WTC11 (cell line): ENCODE measurements around the gene ARHGAP6. TPM values are rescaled to one million over a fixed set of nuclear protein-coding genes. Genes with fewer than 3 reads are reported as not detected.

Experiments
- ATAC-seq: fragments of 200-7000 bp; cut with Tn5 transposase; 2 replicates; pipeline ENCODE4 v1.10.0; 2021; ENCODE audit warnings: mild to moderate bottlenecking, moderate library complexity
- CTCF ChIA-PET: fragments of 300-600 bp; sonication (Branson Sonifier 250); formaldehyde crosslinking; loops from one replicate; lab custom pipeline; 2021; ENCODE audit warnings: antibody characterized with exemption; lab: Charles Lee
- POLR2A ChIA-PET: fragments of 350-600 bp; sonication (Branson Sonifier 250); formaldehyde crosslinking; loops from one replicate; lab custom pipeline; 2021; ENCODE audit warnings: antibody characterized with exemption; lab: Charles Lee
- DNase-seq: peaks from one replicate; pipeline ENCODE4 v3.0.0; 2021; ENCODE audit warnings: low spot score
- H3K27ac Mint-ChIP-seq: 2 replicates; pipeline ENCODE4 v1.8.0; 2021; ENCODE audit warnings: mixed read lengths
- H3K27me3 Mint-ChIP-seq: 2 replicates; pipeline ENCODE4 v1.8.0; 2021; ENCODE audit warnings: low read depth, mild to moderate bottlenecking, moderate library complexity, mixed read lengths
- H3K36me3 Mint-ChIP-seq: 2 replicates; pipeline ENCODE4 v1.8.0; 2021; ENCODE audit warnings: mixed read lengths
- H3K4me1 Mint-ChIP-seq: 2 replicates; pipeline ENCODE4 v1.8.0; 2022; ENCODE audit warnings: mixed read lengths
- H3K4me3 Mint-ChIP-seq: 2 replicates; pipeline ENCODE4 v1.8.0; 2021; ENCODE audit warnings: mild to moderate bottlenecking, moderate library complexity, mixed read lengths
- H3K9me3 Mint-ChIP-seq: 2 replicates; pipeline ENCODE4 v1.8.0; 2021; ENCODE audit warnings: mixed read lengths
- ESRRA ChIP-seq: sonication (generic); formaldehyde crosslinking; IDR thresholded peaks from 2 replicates; pipeline ENCODE4 v1.8.1; 2022; ENCODE audit warnings: mild to moderate bottlenecking, missing genetic modification reagents, borderline replicate concordance
- KAT7 ChIP-seq: sonication (generic); formaldehyde crosslinking; IDR thresholded peaks from 2 replicates; pipeline ENCODE4 v1.8.1; 2023; ENCODE audit warnings: missing genetic modification reagents, mild to moderate bottlenecking, borderline replicate concordance
- ZNF138 ChIP-seq: sonication (generic); formaldehyde crosslinking; conservative IDR thresholded peaks from 2 replicates; pipeline ENCODE4 v1.8.1; 2022; ENCODE audit warnings: mild to moderate bottlenecking, moderate library complexity, missing genetic modification reagents
- total RNA-seq: library from RNA; stranded (reverse); gene quantifications from 3 replicates; pipeline ENCODE4 v1.2.3, GENCODE V29; 2021
- TF ChIP-seq, protein P1 (sequence below): fragments of 250-450 bp; sonication (Bioruptor Pico); IDR thresholded peaks from 2 replicates; pipeline ENCODE4 v2.1.2; 2022; ENCODE audit warnings: mild to moderate bottlenecking, moderate library complexity
- TF ChIP-seq, protein P2 (sequence below): sonication (generic); formaldehyde crosslinking; IDR thresholded peaks from 2 replicates; pipeline ENCODE4 v1.8.0; 2022; ENCODE audit warnings: missing genetic modification reagents
- TF ChIP-seq, protein P3 (sequence below): sonication (generic); formaldehyde crosslinking; IDR thresholded peaks from 2 replicates; pipeline ENCODE4 v1.8.1; 2023; ENCODE audit warnings: mild to moderate bottlenecking, missing genetic modification reagents, moderate library complexity
- TF ChIP-seq, protein P4 (sequence below): sonication (generic); formaldehyde crosslinking; IDR thresholded peaks from 2 replicates; pipeline ENCODE4 v1.8.1; 2023; ENCODE audit warnings: mild to moderate bottlenecking, missing genetic modification reagents
- TF ChIP-seq, protein P5 (sequence below): sonication (generic); formaldehyde crosslinking; IDR thresholded peaks from 2 replicates; pipeline ENCODE4 v1.8.0; 2022; ENCODE audit warnings: mild to moderate bottlenecking, missing genetic modification reagents
- TF ChIP-seq, protein P6 (sequence below): sonication (generic); formaldehyde crosslinking; IDR thresholded peaks from 2 replicates; pipeline ENCODE4 v1.8.1; 2023; ENCODE audit warnings: mild to moderate bottlenecking, missing genetic modification reagents
- TF ChIP-seq, protein P7 (sequence below): sonication (generic); formaldehyde crosslinking; IDR thresholded peaks from 2 replicates; pipeline ENCODE4 v1.8.0; 2022; ENCODE audit warnings: mild to moderate bottlenecking, missing genetic modification reagents
- TF ChIP-seq, protein P8 (sequence below): sonication (generic); formaldehyde crosslinking; IDR thresholded peaks from 2 replicates; pipeline ENCODE4 v1.8.1; 2022; ENCODE audit warnings: mild to moderate bottlenecking, moderate library complexity, missing genetic modification reagents
- TF ChIP-seq, protein P9 (sequence below): sonication (generic); formaldehyde crosslinking; IDR thresholded peaks from 2 replicates; pipeline ENCODE4 v1.8.1; 2023; ENCODE audit warnings: mild to moderate bottlenecking, missing genetic modification reagents, moderate library complexity
- TF ChIP-seq, protein P10 (sequence below): sonication (generic); formaldehyde crosslinking; IDR thresholded peaks from 2 replicates; pipeline ENCODE4 v1.8.1; 2022; ENCODE audit warnings: low read depth, missing genetic modification reagents, borderline replicate concordance
- TF ChIP-seq, protein P11 (sequence below): sonication (generic); formaldehyde crosslinking; IDR thresholded peaks from 2 replicates; pipeline ENCODE4 v1.8.1; 2022; ENCODE audit warnings: low read depth, mild to moderate bottlenecking, moderate library complexity, missing genetic modification reagents, borderline replicate concordance

ARHGAP6 gene
- total RNA-seq, 1 experiment from 2014 or later = 1.0 TPM

DNA sequence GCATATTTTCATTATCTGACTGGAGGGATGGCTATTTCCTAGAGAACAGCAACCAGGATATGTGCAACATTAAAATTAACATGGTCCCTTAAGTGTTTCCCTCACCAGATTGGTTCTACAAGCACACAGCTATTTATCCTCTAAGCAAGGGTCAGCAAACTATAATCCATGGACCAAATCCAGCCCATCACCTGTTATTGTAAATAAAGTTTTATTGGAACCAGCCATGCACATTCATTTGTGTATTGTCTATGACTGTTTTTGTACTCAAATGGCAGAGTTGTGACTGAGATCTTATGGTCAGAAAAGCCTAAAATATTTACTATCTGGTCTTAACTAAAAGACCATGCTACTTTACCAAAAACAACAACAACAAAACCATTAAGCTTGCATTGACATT is 294.6 kb downstream of the ARHGAP6 start (continued):
- TF ChIP-seq, protein P1, sequence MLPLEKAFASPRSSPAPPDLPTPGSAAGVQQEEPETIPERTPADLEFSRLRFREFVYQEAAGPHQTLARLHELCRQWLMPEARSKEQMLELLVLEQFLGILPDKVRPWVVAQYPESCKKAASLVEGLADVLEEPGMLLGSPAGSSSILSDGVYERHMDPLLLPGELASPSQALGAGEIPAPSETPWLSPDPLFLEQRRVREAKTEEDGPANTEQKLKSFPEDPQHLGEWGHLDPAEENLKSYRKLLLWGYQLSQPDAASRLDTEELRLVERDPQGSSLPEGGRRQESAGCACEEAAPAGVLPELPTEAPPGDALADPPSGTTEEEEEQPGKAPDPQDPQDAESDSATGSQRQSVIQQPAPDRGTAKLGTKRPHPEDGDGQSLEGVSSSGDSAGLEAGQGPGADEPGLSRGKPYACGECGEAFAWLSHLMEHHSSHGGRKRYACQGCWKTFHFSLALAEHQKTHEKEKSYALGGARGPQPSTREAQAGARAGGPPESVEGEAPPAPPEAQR (CRISPR knock-in tag) = no peak
- TF ChIP-seq, protein P2, sequence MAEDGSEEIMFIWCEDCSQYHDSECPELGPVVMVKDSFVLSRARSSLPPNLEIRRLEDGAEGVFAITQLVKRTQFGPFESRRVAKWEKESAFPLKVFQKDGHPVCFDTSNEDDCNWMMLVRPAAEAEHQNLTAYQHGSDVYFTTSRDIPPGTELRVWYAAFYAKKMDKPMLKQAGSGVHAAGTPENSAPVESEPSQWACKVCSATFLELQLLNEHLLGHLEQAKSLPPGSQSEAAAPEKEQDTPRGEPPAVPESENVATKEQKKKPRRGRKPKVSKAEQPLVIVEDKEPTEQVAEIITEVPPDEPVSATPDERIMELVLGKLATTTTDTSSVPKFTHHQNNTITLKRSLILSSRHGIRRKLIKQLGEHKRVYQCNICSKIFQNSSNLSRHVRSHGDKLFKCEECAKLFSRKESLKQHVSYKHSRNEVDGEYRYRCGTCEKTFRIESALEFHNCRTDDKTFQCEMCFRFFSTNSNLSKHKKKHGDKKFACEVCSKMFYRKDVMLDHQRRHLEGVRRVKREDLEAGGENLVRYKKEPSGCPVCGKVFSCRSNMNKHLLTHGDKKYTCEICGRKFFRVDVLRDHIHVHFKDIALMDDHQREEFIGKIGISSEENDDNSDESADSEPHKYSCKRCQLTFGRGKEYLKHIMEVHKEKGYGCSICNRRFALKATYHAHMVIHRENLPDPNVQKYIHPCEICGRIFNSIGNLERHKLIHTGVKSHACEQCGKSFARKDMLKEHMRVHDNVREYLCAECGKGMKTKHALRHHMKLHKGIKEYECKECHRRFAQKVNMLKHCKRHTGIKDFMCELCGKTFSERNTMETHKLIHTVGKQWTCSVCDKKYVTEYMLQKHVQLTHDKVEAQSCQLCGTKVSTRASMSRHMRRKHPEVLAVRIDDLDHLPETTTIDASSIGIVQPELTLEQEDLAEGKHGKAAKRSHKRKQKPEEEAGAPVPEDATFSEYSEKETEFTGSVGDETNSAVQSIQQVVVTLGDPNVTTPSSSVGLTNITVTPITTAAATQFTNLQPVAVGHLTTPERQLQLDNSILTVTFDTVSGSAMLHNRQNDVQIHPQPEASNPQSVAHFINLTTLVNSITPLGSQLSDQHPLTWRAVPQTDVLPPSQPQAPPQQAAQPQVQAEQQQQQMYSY (CRISPR knock-in tag) = no peak
- TF ChIP-seq KAT7 (CRISPR knock-in tag) = no peak
- TF ChIP-seq, protein P3, sequence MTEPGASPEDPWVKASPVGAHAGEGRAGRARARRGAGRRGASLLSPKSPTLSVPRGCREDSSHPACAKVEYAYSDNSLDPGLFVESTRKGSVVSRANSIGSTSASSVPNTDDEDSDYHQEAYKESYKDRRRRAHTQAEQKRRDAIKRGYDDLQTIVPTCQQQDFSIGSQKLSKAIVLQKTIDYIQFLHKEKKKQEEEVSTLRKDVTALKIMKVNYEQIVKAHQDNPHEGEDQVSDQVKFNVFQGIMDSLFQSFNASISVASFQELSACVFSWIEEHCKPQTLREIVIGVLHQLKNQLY (CRISPR knock-in tag) = no peak

DNA sequence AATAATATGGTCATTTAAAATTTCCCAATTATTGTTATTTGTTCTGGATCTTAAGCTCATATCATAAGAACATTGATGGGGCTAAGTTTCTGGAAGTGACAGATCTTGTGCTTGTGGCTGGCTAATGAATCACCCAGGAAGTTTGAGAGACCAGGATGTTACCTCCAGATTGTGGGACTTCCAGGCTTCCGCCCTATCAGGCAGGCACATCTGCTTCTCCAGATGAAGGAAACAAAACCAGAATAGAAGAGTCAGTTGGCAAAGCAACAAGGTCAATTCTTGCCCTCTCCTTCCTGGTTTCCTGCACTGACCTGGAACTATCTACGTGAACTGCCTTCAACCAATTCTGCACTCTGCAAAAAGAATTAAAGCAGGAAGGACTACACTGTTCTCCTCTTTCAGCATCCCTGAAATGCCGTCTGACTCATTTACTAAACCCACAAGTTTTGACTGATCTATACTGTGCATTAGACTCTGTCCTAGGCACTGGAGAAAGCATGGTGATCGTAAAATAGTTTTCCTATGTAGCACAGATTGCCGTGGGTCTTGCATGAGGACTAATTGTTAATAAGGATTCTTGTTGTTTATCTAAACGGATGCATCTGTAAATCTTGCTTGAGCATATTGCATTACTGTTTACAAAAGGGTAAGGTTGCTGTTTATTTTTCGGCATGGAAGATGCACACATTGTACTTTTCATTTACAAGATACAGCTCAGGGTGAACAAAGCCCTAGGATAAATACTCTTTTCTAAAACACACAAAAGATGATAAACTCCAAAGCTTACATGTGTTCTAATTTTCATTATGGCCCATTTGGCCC is 297.9 kb downstream of the ARHGAP6 start:
- CTCF ChIA-PET = interaction anchor here (1.1 kb wide), 1 partner anchor 257 kb away, joined by 3 read pairs; the partner anchor contains the start of gene HCCS
- Mint-ChIP-seq H3K27me3 (no peaks in the 10 kb centered on the region), H3K27ac (no peak overlapping the region), H3K4me3 (no peak overlapping the region), H3K36me3 (no peaks in the 10 kb centered on the region), H3K9me3 (no peaks in the 10 kb centered on the region), H3K4me1 (peaks cover 3% of the 10 kb centered on the region; the same call in 1 of the 2 replicates)
- ATAC-seq (no peak), DNase-seq (no peak)
- TF ChIP-seq, protein P4, sequence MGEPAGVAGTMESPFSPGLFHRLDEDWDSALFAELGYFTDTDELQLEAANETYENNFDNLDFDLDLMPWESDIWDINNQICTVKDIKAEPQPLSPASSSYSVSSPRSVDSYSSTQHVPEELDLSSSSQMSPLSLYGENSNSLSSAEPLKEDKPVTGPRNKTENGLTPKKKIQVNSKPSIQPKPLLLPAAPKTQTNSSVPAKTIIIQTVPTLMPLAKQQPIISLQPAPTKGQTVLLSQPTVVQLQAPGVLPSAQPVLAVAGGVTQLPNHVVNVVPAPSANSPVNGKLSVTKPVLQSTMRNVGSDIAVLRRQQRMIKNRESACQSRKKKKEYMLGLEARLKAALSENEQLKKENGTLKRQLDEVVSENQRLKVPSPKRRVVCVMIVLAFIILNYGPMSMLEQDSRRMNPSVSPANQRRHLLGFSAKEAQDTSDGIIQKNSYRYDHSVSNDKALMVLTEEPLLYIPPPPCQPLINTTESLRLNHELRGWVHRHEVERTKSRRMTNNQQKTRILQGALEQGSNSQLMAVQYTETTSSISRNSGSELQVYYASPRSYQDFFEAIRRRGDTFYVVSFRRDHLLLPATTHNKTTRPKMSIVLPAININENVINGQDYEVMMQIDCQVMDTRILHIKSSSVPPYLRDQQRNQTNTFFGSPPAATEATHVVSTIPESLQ (CRISPR knock-in tag) = no peak
- TF ChIP-seq, protein P5, sequence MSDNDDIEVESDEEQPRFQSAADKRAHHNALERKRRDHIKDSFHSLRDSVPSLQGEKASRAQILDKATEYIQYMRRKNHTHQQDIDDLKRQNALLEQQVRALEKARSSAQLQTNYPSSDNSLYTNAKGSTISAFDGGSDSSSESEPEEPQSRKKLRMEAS (CRISPR knock-in tag) = no peak
- TF ChIP-seq ESRRA (CRISPR knock-in tag) = no peak
- TF ChIP-seq, protein P6, sequence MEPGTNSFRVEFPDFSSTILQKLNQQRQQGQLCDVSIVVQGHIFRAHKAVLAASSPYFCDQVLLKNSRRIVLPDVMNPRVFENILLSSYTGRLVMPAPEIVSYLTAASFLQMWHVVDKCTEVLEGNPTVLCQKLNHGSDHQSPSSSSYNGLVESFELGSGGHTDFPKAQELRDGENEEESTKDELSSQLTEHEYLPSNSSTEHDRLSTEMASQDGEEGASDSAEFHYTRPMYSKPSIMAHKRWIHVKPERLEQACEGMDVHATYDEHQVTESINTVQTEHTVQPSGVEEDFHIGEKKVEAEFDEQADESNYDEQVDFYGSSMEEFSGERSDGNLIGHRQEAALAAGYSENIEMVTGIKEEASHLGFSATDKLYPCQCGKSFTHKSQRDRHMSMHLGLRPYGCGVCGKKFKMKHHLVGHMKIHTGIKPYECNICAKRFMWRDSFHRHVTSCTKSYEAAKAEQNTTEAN (CRISPR knock-in tag) = no peak
- TF ChIP-seq, protein P7, sequence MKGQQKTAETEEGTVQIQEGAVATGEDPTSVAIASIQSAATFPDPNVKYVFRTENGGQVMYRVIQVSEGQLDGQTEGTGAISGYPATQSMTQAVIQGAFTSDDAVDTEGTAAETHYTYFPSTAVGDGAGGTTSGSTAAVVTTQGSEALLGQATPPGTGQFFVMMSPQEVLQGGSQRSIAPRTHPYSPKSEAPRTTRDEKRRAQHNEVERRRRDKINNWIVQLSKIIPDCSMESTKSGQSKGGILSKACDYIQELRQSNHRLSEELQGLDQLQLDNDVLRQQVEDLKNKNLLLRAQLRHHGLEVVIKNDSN = no peak
- TF ChIP-seq, protein P8, sequence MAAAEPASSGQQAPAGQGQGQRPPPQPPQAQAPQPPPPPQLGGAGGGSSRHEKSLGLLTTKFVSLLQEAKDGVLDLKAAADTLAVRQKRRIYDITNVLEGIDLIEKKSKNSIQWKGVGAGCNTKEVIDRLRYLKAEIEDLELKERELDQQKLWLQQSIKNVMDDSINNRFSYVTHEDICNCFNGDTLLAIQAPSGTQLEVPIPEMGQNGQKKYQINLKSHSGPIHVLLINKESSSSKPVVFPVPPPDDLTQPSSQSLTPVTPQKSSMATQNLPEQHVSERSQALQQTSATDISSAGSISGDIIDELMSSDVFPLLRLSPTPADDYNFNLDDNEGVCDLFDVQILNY (CRISPR knock-in tag) = no peak
- no peak for TF ChIP-seq KAT7 (CRISPR knock-in tag)
- no peak for TF ChIP-seq ZNF138 (CRISPR knock-in tag)
- TF ChIP-seq, protein P9, sequence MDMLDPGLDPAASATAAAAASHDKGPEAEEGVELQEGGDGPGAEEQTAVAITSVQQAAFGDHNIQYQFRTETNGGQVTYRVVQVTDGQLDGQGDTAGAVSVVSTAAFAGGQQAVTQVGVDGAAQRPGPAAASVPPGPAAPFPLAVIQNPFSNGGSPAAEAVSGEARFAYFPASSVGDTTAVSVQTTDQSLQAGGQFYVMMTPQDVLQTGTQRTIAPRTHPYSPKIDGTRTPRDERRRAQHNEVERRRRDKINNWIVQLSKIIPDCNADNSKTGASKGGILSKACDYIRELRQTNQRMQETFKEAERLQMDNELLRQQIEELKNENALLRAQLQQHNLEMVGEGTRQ (CRISPR knock-in tag) = no peak
- TF ChIP-seq, protein P10, sequence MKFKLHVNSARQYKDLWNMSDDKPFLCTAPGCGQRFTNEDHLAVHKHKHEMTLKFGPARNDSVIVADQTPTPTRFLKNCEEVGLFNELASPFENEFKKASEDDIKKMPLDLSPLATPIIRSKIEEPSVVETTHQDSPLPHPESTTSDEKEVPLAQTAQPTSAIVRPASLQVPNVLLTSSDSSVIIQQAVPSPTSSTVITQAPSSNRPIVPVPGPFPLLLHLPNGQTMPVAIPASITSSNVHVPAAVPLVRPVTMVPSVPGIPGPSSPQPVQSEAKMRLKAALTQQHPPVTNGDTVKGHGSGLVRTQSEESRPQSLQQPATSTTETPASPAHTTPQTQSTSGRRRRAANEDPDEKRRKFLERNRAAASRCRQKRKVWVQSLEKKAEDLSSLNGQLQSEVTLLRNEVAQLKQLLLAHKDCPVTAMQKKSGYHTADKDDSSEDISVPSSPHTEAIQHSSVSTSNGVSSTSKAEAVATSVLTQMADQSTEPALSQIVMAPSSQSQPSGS (CRISPR knock-in tag) = no peak
- TF ChIP-seq, protein P11, sequence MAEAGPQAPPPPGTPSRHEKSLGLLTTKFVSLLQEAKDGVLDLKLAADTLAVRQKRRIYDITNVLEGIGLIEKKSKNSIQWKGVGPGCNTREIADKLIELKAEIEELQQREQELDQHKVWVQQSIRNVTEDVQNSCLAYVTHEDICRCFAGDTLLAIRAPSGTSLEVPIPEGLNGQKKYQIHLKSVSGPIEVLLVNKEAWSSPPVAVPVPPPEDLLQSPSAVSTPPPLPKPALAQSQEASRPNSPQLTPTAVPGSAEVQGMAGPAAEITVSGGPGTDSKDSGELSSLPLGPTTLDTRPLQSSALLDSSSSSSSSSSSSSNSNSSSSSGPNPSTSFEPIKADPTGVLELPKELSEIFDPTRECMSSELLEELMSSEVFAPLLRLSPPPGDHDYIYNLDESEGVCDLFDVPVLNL = no peak
- TF ChIP-seq, protein P1 (CRISPR knock-in tag) = no peak
- POLR2A ChIA-PET = no interaction called here
